IPS-NIHi7 (cell line): ENCODE results near the gene PODXL2.
A peak's percentile ranks its signal among the peaks of the same experiment; 100 is the strongest.
"Not testable (repeated sequence)": the region's sequence is repeated elsewhere in the genome, so short reads cannot be mapped to it uniquely, and the experiment has no call there.

ENCODE experiments used
- DNase-seq: peaks from one replicate; pipeline ENCODE4 v3.0.0; 2012; ENCODE audit warnings: mixed read lengths; ENCODE audit errors: extremely low spot score

Gene PODXL2

DNA sequence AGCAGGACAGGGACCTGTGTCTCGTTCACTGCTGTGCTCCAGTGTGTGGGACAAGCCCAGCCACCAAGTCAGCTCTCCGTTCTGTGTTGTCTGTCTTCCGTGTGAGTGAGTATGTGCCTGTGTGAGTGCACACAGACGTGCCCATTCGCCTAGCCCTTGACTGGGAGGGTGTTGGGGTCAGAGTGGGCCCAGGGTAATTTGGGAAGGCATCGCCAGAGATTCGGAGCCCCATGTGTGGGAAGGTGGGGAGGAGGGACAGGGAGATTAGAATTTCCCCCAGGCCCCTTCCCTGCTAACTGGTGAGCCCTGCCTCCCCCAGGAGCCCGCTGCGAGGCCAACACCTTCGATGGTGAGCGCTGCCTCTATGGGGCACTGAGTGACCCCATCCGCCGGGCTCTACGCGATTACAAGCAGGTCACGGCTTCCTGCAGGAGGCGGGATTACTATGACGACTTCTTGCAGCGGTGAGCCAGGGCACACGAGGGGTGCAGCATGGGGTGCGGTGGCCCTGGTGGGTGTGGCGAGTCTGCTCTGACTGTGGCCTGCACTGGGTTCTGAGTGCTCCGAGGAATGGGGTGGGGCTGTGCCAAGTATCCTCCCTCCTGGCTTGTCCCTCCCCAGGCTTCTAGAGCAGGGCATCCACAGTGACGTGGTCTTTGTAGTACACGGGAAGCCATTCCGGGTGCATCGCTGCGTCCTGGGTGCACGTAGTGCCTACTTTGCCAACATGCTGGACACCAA is 46.8 kb downstream of the PODXL2 start:
- no peak for DNase-seq

DNA sequence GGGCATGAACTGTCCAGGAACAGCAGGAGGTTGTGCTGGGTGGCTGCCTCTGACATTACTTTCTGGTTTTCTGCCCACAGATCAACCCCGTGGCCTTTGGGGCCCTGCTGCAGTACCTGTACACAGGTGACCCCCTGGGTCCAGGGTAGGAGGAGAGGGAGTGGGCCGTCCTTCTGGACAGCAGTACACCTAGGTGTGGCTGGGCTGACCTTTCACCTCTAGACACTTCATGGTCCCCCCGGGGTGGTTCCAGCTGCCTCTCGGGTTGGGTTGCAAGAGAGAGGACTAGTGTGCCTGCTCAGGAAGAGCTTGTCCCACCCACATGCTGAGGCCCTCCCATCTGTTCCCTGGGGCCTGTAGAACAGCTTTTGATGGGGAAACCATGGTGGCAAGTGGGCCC is 47.5 kb downstream of the PODXL2 start:
- DNase-seq = no peak

DNA sequence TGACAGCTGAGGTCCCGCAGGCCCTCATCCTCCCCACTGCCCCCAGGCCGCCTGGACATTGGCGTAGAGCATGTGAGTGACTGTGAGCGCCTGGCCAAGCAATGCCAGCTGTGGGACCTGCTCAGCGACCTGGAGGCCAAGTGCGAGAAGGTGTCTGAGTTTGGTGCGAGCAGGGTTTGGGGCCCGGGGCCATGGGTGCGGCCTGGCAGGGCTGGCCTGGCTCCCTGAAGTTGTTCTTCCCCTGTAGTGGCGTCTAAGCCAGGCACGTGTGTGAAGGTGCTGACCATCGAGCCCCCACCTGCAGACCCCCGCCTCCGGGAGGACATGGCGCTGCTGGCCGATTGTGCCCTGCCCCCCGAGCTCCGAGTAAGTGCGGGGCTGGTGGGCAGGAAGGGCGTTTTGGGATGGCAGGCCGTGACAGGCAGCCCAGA is 48.0 kb downstream of the PODXL2 start:
- no peak for DNase-seq

DNA sequence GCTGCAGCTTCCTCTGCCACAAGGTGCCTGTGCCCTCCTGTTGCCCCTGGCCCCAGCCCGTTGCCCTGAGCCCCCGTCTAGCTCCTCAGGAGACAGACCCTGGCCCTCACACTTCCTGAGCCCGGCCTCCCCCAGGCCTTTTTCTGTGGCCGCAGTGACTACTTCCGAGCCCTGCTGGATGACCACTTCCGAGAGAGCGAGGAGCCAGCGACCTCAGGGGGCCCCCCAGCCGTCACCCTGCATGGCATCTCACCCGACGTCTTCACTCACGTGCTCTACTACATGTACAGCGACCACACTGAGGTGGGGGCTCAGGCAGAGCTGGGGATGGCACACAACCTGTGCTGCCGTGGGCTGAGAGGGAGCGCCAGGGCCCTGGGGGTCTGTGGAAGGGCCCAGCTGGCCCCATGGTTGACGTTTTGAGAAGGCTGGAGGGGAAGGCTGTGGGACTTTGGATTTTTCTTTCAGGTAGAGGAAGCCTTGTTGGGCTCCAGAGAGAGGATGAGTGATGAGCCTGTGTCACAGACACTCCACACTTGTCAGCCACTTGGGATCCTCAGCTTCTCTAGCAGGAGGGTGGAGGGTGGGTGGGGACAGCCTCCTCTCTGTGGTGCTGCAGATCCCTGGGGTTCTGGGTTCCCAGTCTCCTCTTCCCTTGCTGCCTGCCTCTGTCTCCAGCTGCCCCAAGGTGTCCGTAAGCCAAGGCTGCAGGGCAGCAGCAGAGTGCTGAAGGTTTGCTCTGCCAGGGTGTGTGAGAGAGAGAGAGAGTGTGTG is 48.7 kb downstream of the PODXL2 start:
- no peak for DNase-seq

DNA sequence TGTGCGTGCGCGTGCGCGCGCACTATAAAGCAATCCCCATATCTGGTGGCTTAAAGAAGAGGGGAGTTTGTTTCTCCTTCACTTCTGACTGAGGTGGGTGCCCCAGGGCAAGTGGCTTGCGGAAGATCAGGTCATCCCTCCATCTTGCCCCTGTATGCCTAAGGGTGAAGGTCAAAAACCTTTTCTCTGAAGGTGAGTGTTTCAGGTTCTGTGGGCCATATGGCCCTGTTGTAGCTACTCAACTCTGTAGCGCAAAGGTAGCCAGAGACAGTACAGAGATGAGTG is 49.3 kb downstream of the PODXL2 start:
- DNase-seq = no peak

DNA sequence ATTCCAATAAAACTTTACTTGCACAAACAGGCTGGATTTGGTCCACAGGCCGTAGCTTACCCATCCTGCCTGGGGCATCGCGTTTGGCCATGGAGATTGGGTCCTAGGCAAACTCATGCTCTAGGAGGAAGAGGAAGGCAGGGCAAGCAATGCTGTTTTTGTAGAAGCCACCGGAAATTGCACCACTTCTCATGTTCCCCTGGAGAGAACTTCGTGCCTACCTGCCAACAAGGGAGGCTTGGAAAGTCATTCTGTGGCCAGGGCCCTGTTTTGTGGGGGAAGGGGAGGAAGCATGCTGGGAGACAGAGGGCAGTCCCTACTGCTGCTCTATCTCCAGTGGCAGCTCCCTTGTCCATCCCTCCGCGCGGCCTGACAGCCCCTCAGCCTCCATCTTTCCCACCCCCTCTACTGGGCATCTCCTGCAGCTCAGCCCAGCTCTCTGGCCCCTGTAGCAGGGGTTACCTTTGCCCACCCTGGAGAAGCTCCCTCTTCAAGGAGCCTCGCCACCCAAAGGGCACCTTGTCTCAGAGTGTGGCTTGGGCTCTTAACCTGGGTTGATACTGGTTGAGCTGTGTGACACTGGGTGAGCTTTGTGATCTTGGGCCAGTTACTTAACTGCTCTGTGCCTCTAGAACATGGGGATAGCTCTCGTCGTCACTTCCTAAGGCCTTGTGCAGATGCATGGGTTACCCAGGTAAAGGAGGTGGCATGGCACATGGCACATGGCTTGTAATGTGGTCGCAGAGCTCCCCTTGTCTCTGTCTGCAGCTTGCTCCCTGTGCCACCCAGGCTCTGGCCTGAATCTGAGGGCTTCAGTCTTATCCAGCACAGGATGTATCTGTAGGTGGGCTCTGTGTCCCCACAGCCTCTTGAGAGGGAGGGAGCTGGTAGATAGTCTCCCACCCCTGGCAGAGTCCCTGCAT is 49.9 kb downstream of the PODXL2 start:
- DNase-seq = no peak

DNA sequence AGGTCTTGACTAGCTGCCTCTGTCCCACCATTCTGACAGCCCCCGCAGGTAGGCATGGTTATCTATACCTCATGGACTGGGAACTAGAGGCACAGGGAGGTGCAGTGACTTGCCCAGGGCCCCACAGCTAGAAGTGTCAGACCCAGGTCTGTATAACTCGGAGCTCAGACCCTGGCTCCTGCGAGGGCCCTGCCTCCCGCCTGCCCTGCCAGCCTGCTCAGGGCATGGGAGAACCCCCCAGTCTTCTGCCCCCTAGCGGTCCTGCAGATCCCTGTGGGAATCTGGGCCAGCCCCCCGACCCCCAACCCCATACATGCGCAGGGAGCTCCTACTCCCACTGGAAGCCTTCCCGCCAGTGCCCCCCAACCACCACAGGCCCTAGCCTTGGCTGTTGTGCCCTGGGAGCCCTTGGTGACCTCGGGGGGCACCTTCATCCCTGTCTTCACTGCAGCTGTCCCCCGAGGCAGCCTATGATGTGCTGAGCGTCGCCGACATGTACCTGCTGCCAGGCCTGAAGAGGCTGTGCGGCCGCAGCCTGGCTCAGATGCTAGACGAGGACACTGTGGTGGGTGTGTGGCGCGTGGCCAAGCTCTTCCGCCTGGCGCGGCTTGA is 50.7 kb downstream of the PODXL2 start:
- peak; percentile 46 for DNase-seq

DNA sequence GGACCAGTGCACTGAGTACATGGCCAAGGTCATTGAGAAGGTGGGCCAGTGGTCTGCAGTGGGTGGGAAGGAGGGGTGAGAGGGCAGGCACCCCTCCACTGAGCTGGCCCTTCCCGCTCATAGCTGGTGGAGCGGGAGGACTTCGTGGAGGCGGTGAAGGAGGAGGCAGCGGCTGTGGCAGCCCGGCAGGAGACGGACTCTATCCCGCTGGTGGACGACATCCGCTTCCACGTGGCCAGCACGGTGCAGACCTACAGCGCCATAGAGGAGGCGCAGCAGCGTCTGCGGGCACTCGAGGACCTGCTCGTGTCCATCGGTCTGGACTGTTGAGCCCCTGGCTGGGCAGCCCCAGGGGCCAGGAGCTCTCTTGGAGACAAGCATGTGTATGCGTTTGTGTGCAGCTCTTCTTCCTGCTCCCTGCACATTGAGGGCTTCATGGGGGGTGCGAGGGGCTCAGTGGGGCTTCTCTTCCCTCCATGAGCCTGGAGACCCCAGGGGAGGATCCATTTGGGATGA is 51.2 kb downstream of the PODXL2 start:
- no peak for DNase-seq

DNA sequence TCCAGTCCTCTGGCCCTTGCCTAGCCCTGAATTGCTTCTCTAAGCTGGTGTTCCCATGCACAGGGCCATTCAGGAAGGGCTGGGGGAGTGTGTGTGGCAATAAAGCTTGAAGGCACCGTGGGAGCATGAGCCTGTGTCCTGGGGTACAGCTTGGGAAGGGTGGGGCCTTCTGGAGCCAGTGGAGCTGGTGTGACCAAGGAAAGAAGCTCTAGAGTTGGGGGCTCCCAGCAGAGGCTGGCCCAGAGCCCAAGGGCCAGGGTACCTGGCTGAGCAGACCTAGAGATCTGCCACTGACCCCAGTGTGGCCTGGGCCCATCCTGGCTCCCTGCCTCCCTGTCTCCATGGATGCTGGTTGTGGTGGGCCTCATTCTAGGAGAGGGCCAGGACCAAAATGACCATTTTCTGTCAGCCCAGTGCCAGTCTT is 51.8 kb downstream of the PODXL2 start:
- DNase-seq = no peak

DNA sequence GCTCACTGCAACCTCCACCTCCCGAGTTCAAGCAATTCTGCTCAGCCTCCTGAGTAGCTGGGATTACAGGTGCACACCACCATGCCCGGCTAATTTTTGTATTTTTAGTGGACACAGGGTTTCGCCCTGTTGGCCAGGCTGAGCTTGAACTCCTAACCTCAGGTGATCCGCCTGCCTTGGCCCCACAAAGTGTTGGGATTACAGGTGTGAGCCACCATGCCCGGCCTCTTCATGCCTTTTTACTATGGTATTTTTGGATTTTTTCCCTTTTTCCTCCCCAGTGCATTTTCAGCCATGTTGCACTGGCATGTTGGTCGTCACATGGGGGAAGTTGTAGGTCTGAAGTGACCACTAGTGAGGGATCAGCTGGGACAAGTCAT is 53.2 kb downstream of the PODXL2 start:
- not testable (repeated sequence) for DNase-seq

DNA sequence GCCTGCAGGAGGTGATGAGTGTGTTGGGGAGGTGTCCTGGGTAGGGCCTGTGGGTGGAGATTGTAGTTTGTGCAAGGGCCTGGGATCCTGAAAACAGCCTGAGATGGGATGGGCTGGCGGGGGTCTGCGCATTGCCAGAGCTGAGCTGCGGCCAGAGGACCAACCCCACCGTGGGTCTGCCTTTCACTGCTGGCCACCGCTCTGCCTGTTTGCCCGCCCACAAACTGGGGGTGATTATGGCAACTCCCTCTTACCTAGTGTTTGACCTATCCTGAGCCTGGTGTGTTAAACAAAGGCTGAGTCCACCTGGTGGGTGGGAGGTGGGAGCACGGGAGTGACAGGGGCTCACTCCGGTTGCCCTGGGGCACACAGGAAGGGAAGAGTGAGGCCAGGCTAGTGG is 53.6 kb downstream of the PODXL2 start:
- peak; percentile 40 for DNase-seq

DNA sequence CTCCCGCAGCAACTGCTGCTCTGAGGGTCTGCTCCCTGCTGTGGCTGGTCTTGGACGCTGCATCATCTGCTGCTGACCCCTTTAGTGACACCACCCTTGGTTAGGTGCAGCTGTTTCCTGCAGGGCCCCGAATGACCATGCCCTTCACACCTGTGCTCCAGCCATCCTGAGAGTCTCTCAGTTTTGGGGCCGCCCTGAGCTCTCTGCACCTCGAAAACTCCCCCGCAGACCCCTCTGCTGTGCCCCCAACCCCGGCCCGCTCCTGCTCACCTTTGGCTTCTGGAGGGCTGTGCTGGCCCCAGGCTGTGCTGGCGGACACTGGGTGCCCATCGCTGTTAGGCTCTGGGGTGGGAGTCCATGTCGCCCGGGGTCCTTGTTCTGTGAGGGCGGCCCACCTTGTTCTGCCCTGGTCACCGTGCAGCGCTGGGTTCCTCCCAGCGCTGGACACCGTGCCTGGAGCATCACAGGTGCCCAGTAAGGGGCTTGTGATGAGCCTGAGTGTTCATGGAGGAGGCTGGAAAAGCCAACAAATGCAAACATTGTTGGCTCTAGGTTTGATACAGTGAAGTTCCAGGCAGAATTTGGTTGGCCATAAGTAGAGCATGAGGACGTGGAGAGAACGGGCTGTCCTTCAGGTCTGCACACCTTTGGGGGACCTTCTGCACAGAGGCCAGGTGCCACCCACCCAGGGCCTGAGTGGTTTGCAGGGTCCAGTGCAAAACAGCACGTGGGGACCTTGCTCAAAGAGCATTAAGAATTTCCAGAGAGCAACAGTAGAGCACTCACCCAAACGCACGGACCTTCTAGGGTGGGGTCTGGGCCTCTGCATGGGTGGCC is 56.1 kb downstream of the PODXL2 start:
- no peak for DNase-seq

DNA sequence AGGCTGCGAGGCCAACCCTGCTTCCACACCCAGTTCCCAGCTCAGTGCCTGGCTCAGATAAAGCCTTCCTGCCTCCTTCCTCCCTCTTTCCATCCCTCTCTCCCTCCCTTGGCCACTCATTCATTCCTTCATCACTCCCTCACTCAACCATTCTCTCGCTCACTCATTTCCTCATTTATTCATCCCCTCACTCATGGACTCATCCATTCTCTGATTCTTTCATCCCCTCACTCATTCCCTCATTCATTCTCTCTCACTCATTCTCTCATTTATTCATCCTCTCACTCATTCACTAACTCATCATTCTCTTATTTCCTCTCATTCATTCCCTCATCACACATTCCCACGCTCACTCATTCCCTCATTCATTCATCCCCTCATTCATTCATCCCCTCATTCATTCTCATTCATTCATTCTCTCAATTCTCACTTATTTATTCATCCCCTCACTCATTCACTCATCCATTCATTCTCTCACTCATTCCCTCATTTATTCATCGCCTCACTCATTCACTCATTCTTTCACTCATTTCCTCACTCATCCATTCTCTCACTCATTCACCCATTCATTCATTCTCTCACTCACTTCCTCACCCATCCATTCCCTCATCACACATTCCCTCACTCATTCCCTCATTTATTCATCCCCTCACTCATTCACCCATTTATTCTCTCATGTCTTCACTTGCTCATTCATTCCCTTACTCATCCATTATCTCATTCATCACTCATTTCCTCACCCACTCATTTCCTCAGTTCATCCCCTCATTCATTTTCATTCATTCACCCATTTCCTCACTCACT is 56.9 kb downstream of the PODXL2 start:
- DNase-seq = no peak

DNA sequence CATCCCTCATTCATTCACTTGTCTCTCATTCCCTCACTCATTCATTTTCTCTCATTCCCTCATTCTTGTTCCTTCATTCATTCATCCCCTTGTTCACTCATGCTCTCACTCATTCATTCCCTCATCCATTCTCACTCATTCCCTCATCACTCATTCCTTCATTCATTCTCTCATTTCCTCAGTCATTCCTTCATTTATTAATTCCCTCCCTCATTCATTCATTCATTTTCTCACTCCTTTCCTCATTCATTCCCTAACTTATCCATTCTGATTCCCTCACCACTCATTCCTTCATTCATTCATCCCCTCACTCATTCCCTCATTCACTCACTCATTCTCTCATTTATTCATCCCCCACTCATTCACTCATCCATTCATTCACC is 57.5 kb downstream of the PODXL2 start:
- no peak for DNase-seq

DNA sequence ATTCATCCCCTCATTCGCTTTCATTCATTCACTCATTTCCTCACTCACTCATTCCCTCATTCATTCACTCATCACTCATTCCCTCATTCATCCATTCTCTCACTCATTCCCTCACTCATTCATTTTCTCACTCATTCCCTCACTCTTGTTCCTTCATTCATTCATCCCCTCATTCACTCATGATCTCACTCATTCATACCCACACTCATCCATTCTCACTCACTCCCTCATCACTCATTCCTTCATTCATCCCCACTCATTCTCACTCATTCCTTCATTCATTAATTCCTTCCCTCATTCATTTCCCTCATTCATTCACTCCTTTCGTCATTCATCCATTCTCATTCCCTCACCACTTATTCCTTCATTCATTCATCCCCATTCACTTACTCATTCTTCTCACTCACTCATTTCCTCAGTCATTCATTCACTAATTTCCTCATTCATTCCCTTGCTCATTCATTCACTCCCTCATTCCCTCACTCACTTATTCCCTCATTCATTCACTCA is 58.3 kb downstream of the PODXL2 start:
- DNase-seq = no peak

DNA sequence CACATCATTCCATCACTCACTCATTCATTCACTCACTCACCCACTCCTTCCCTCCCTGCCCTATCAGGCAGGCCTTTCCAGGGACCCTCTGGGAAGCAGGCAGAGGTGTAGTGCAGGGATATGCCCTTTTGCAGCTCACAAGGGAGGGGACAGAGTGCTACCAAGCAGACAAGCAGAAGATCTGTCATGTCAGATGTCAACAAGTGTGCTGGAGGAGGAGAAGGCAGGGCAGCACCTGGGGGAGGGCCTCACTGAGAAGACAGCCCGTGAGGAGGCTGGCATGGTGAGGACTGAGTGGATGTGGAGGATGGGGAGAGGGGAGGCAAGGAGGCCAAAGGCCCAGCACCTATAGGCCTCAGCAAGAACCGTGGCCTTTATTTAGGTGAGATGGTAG is 59.0 kb downstream of the PODXL2 start:
- DNase-seq = no peak

DNA sequence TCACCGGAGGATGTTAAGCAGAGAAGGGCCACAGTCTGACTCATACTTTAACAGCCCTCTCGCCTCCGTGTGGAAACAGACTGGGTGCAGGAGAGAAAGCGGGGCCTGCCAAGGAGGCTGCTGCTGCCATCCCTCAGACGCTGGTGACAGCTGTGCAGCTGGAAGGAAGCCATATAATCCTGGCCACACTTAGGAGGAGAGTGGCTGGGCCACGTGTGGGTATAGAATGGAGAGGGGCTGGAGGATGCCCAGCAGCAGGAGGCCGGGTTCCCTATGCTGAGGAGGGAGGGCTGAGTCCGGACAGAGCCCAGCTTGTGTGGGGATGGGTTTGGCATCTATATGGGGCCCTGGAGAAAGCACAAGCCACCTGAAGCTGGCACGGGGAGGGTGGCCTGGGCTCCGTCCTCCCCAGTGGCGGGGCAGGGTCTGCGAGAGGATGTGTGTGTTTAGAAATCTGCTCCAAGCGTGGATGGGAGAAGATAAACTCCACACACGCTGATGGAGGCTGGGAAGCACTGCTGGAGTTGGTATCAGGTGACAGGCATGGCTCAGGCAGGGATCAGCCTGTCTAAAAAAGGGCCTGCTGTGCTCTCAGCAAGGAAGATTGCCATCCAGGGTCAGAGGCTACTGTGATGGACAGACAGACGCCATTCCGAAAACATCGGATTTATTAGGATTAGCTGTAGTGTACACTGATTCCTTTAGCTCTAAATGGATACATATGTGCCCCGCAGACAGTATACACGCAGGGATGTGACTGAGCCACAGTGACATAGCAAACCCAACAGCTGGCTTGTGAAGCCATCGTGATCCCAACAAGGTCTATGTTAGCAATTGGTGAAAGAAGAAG is 59.7 kb downstream of the PODXL2 start:
- DNase-seq = no peak

DNA sequence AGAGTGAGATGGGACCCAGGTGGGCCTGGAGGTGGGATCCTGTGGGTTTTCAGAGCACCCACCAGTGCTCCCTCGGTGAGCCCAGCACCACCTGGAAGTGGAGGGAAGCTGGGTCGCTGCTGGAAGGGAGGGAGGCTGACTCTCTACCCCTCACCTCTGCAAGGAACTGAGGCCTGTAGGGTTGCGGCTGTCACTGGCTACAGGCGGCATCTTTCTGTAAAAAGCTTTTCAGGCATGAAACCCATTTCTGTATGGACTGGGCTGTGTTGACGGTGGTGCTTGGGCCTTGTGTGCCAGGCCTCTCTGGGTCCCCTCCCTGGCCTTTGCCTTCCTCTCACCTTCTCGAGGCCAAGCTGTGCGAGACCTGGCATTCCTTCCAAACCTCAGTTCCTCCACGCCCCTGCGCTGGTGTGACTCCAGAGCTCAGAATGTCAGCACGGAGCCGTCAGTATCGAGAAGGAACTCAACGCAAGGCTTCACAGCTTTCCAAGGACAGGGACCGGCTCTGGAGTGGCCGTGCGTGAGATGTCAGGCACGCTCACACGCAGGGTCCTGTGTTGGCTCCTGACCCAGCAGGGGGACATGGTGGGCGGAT is 60.4 kb downstream of the PODXL2 start:
- no peak for DNase-seq

DNA sequence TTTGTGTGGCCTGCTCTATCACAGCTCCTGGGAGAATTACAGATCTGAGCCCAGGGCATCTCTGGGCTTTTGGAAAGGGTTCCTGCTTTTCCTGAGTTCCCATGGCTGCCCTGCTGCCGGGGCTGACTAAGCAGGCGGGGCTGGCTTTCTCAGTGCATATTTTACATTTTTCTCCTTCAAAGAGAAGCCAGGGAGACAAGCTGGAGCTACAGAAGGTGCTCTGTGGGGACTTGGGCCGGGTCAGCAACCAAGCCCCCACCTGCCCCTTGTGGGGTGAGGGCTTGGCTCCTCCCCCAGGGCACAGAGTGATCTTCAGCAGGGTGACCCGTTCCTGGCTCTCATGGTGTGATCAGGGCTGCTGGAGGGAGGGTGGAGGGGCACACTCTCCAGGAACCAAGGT is 61.1 kb downstream of the PODXL2 start:
- DNase-seq = no peak
